Hematopoietic multipotent progenitor cell (in vitro differentiated cells): ENCODE measurements around the gene KRT37. TPM values are rescaled to one million over a fixed set of nuclear protein-coding genes. Genes with fewer than 3 reads are reported as not detected.

ENCODE experiments used
- DNase-seq, 3 donors: peaks; one replicate each; pipeline ENCODE4 v3.0.0-alpha.2; 2011 to 2015; ENCODE audit warnings: low read depth in 2 of 3, low spot score in 2 of 3
- small RNA-seq: library from RNA; depleted of rRNA; stranded (forward); fragments of <200 nt; gene quantifications from one replicate; pipeline ENCODE3, GENCODE V24; 2012
- total RNA-seq: library from RNA; depleted of rRNA; stranded (reverse); fragments of >200 nt; gene quantifications from one replicate; pipeline ENCODE4 v1.2.3, GENCODE V29; 2012

Gene KRT37
- total RNA-seq, 1 donor: not detected

DNA sequence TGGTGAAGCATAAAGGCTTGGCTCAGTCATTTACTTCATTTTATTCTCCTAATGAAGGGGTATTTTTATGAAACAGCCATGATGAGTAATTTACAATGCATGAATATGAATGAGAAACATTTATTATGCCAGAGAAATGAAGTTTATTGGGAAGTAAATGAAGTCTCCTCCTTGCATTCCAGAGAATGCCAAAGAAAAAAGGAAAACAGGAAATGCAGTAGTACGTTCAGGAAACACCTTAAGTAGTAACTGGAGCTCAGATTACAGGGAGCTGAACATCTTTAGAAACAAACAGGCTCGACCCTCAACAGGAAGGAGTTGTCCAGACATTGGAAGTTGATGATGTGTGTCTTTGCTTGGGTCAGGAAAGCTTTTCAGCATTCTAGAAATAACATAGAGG lies 46.8 kb downstream of the KRT37 start:
- DNase-seq: no peak

Small RNAs within 50 kb of the gene (small RNA-seq; reads per million reads assigned to genes)
- gene RNU2-32P: 7.4 reads per million, percentile 90 among the genes with 10 or more reads in this experiment

Other genes with a start within 250 kb of the KRT37 start
- gene KRTAP4-2, start 246.4 kb downstream of the KRT37 start, total RNA-seq: not detected
- gene KRTAP4-1, start 239.7 kb downstream of the KRT37 start, total RNA-seq: not detected
- not detected for gene KRTAP9-1, start 234.7 kb downstream of the KRT37 start, total RNA-seq
- gene KRTAP9-2, start 197.9 kb downstream of the KRT37 start, total RNA-seq: not detected
- not detected for gene KRTAP9-3, start 192.1 kb downstream of the KRT37 start, total RNA-seq
- not detected for gene KRTAP9-8, start 186.6 kb downstream of the KRT37 start, total RNA-seq
- gene KRTAP9-4, start 174.9 kb downstream of the KRT37 start, total RNA-seq: not detected
- not detected for gene KRTAP9-9, start 169.2 kb downstream of the KRT37 start, total RNA-seq
- gene KRTAP9-6, start 159.2 kb downstream of the KRT37 start, total RNA-seq: not detected
- not detected for gene KRTAP9-7, start 148.9 kb downstream of the KRT37 start, total RNA-seq
- gene KRTAP29-1, start 121.7 kb downstream of the KRT37 start, total RNA-seq: not detected
- gene KRTAP16-1, start 115.3 kb downstream of the KRT37 start, total RNA-seq: 0.27 TPM
- not detected for gene KRTAP17-1, start 108.9 kb downstream of the KRT37 start, total RNA-seq
- gene KRT33A, start 73.8 kb downstream of the KRT37 start, total RNA-seq: not detected
- gene KRT33B, start 54.8 kb downstream of the KRT37 start, total RNA-seq: not detected
- not detected for gene KRT34, start 42.3 kb downstream of the KRT37 start, total RNA-seq
- gene KRT31, start 27.0 kb downstream of the KRT37 start, total RNA-seq: not detected
- not detected for gene KRT38, start 16.4 kb upstream of the KRT37 start, total RNA-seq
- gene KRT32, start 42.8 kb upstream of the KRT37 start, total RNA-seq: not detected
- not detected for gene KRT35, start 56.6 kb upstream of the KRT37 start, total RNA-seq
- not detected for gene KRT36, start 65.3 kb upstream of the KRT37 start, total RNA-seq
- gene KRT13, start 81.0 kb upstream of the KRT37 start, total RNA-seq: not detected
- gene KRT15, start 94.3 kb upstream of the KRT37 start, total RNA-seq: not detected
- gene KRT19, start 103.7 kb upstream of the KRT37 start, total RNA-seq: not detected
- gene KRT9, start 147.5 kb upstream of the KRT37 start, total RNA-seq: not detected
- not detected for gene KRT14, start 162.3 kb upstream of the KRT37 start, total RNA-seq
- gene KRT16, start 188.2 kb upstream of the KRT37 start, total RNA-seq: not detected
- not detected for gene KRT17, start 200.0 kb upstream of the KRT37 start, total RNA-seq